Measurements from ENCODE around the gene NPR1.

NPR1 gene

DNA sequence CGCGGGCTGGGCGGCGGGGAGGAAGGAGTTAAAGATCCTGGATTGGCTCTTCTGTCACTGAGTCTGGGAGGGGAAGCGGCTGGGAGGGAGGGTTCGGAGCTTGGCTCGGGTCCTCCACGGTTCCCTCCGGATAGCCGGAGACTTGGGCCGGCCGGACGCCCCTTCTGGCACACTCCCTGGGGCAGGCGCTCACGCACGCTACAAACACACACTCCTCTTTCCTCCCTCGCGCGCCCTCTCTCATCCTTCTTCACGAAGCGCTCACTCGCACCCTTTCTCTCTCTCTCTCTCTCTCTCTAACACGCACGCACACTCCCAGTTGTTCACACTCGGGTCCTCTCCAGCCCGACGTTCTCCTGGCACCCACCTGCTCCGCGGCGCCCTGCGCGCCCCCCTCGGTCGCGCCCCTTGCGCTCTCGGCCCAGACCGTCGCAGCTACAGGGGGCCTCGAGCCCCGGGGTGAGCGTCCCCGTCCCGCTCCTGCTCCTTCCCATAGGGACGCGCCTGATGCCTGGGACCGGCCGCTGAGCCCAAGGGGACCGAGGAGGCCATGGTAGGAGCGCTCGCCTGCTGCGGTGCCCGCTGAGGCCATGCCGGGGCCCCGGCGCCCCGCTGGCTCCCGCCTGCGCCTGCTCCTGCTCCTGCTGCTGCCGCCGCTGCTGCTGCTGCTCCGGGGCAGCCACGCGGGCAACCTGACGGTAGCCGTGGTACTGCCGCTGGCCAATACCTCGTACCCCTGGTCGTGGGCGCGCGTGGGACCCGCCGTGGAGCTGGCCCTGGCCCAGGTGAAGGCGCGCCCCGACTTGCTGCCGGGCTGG is at the start of gene NPR1:
Gene NPR1 (plus strand): TSS at position 170 of the 818 bp plus-strand sequence. CDS start 421 bp downstream, at position 591.
- Mint-ChIP-seq H3K27ac (no peak within 1 kb of the TSS), H3K27me3 (ENCODE audit: low read depth, poor library complexity) (peaks cover 61% of the 10 kb centered on the region), H3K4me3 (peak within 1 kb of the TSS; percentile 87), H3K36me3 (ENCODE audit: low read depth) (no peaks in the 10 kb centered on the region), H3K9me3 (no peaks in the 10 kb centered on the region), H3K4me1 (peaks cover 30% of the 10 kb centered on the region)
- peak; percentile 55 for DNase-seq
- no peak for TF ChIP-seq CTCF (IDR thresholded peaks at IDR 0.05)

DNA sequence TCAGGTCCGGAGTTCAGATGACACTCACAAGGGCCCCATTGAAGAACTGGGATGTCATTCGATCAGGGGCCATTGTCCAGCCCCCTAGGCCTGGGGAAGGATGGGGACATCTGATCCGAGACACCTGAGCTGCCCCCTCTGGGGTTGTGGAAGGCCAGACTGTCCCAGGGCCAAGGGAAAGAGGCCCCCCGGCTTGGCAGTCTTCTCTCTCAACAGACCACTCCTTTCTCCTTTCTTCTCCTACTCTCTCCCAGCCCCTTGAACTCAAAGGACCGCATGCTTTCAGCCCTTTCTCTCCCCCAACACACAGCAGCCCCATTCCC is 49.2 kb upstream of the NPR1 start:
- DNase-seq = no peak
- Mint-ChIP-seq H3K4me1 (peaks cover 92% of the 10 kb centered on the region), H3K36me3 (ENCODE audit: low read depth) (peaks cover 32% of the 10 kb centered on the region), H3K4me3 (peak overlapping the region; percentile 49), H3K27ac (peak overlapping the region; percentile 75), H3K27me3 (ENCODE audit: low read depth, poor library complexity) (peaks cover 3% of the 10 kb centered on the region), H3K9me3 (peaks cover 12% of the 10 kb centered on the region)
- TF ChIP-seq CTCF (IDR thresholded peaks at IDR 0.05) = no peak

GRCh38 chr1:153629971-153630370 is 48.5 kb upstream of the NPR1 start:
- no peak overlapping the region for H3K4me3 Mint-ChIP-seq
- peaks cover 91% of the 10 kb centered on the region for H3K4me1 Mint-ChIP-seq
- no peak for TF ChIP-seq CTCF (IDR thresholded peaks at IDR 0.05)
- no peak for DNase-seq
- H3K9me3 Mint-ChIP-seq = peaks cover 12% of the 10 kb centered on the region
- H3K36me3 Mint-ChIP-seq (ENCODE audit: low read depth) = peaks cover 29% of the 10 kb centered on the region
- H3K27ac Mint-ChIP-seq = peak overlapping the region; percentile 75
- H3K27me3 Mint-ChIP-seq (ENCODE audit: low read depth, poor library complexity) = peaks cover 3% of the 10 kb centered on the region

DNA sequence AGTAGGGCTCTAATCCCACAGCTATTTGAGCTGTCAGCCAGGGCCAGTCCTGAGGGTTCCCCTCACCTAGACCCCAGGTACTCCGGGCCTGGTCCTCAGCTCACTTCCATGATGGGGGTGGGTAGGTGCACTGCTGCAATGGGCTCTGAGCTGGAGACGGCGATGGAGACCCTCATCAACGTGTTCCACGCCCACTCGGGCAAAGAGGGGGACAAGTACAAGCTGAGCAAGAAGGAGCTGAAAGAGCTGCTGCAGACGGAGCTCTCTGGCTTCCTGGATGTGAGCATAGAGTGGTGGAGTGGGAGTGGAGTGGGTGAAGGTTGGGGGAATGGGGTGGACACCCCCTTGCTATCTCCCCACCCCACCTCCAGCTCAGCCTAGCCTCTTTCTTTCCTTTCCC is 48.1 kb upstream of the NPR1 start:
- Mint-ChIP-seq H3K27me3 (ENCODE audit: low read depth, poor library complexity) (peaks cover 3% of the 10 kb centered on the region), H3K4me3 (no peak overlapping the region), H3K36me3 (ENCODE audit: low read depth) (peaks cover 25% of the 10 kb centered on the region), H3K4me1 (peaks cover 89% of the 10 kb centered on the region), H3K9me3 (peaks cover 12% of the 10 kb centered on the region), H3K27ac (peak overlapping the region; percentile 75)
- TF ChIP-seq CTCF (IDR thresholded peaks at IDR 0.05) = no peak
- DNase-seq = no peak

DNA sequence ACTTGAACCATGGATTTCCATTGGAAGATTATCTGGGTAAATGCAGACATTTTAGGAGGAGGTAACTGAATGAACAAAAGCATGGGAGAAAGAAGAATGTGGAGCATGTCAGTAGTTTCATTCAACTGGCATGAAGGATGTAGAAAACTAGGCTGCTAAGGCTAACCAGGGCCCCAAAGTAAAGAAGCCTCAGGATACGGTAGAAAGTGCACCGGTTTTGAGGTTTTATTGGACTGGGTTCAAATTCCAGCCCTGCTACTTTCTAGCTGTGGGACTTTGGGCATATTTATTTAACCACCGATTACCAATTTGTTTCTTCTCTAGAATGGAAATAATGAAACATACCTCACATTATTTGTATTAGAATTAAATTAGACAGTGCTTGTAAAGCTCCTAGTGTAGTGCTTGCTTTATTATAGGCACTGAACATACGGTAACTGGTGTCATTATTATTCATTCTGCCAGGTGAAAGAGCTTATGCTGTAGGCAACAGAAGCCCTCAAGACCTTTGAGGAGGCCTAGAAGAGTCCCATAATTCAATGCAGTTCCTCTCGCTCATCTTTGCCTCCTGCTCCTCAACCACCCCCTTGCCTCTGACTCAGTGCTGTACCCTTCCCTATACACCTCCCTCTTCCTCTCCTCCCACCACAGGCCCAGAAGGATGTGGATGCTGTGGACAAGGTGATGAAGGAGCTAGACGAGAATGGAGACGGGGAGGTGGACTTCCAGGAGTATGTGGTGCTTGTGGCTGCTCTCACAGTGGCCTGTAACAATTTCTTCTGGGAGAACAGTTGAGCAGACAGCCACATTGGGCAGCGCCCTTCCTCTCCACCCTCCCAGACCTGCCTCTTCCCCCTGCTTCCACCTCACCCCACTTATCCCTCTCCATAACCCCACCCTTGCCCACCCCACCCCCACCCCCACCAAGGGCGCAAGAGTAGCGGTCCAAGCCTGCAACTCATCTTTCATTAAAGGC is 47.2 kb upstream of the NPR1 start:
- no peak for DNase-seq
- H3K4me3 Mint-ChIP-seq = no peak overlapping the region
- H3K36me3 Mint-ChIP-seq (ENCODE audit: low read depth) = peaks cover 27% of the 10 kb centered on the region
- no peak for TF ChIP-seq CTCF (IDR thresholded peaks at IDR 0.05)
- H3K27ac Mint-ChIP-seq = no peak overlapping the region
- peaks cover 88% of the 10 kb centered on the region for H3K4me1 Mint-ChIP-seq
- H3K9me3 Mint-ChIP-seq = peaks cover 12% of the 10 kb centered on the region
- H3K27me3 Mint-ChIP-seq (ENCODE audit: low read depth, poor library complexity) = peaks cover 3% of the 10 kb centered on the region

Measured in nephron progenitor cell (in vitro differentiated cells).